GM12875 (cell line): ENCODE data around the gene CAPN2.
"Not testable (repeated sequence)": the region's sequence is repeated elsewhere in the genome, so short reads cannot be mapped to it uniquely, and the experiment has no call there.

Experiments
- H3K4me3 ChIP-seq: one replicate; pipeline ENCODE4 v1.5.1; 2011; ENCODE audit warnings: low read depth, low read length, control low read depth
- CTCF ChIP-seq: IDR thresholded peaks from 2 replicates; pipeline ENCODE4 v1.5.1; 2011; ENCODE audit warnings: low read depth, mild to moderate bottlenecking, control low read depth, inconsistent platforms, low read length, moderate library complexity, borderline replicate concordance; ENCODE audit not compliant: insufficient read depth

CAPN2 gene

GRCh38 chr1:223732993-223733798, 20.9 kb downstream of the CAPN2 start:
- TF ChIP-seq CTCF = no peak
- H3K4me3 ChIP-seq = no peak overlapping the region

DNA sequence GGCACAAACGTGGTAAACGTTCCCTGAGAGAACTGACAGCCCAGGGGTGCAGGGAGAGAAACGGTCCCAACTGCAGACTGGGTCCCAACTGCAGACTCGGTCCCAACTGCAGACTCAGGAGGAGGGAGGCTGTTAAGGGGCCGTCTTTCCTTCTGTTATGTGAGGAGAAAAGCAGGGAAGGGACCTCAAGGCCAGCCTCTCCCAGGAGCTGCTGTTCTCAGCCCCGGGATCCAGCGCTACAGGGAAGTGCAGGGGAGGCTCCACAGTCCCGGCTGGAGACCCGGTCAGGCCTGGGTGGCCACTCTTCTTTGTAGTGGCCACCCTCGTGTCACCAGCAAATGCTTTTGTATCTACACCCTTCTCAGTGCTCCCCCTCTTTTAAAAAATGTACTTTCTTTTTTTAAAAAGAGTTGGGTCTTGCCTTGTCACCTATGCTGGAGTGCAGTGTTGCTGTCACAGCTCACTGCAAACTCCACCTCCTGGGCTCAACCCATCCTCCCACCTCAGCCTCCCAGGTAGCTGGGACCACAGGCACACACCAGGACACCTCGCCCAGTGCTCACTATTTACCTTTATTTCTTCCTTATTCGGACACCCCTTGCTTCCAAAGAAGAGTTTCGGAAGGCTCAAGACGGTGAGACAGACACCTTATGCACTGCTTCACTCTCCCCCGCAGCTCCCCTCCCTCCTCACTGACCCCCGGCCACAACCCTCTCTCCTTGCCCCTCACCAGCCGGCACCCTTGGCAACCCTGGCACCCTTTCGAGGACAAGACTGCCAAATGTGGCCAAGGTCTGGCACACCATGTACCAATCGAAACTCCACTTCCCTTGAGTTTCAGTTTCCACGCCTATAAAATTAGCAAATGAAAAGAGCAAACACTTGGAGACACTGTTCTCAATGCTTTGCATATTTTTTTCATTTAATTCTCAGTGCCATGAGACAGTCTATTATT, 21.8 kb downstream of the CAPN2 start:
- TF ChIP-seq CTCF = no peak
- no peak overlapping the region for H3K4me3 ChIP-seq

DNA sequence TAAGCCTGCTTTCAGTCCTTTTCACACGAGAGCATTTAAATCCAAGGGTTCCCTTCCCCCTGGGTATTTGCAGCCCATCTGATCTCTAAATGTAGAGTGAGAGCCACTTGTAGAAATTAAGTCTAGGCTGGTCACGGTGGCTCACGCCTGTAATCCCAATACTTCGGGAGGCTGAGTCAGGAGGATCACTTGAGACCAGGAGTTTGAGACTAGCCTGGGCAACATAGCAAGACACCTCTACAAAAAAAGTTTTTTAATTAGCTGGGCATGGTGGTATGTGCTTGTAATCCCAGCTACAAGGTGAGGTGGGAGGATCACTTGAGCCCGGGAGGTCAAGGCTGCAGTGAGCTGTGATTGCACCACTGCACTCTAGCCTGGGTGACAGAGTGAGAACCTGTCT, 24.3 kb downstream of the CAPN2 start:
- H3K4me3 ChIP-seq = not testable (repeated sequence)

DNA sequence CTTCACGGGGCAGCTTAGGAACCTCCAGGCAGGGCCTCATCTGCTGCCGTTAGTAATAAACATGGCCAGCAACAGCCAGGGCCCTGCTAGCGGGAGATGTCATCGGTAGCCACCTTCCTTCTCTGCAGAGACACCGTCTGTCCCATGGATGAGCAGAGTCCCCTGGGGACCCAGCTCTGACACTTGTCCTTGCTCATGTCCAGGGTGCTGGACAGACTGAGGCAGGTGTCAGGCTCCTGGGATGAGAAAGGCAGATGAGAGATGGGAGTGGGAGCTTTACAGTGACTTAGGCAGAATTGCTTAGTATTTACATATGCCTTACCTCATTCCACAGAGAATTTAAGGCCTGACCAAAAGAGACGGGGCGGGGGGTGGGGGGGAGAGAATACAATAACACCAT, 25.0 kb downstream of the CAPN2 start:
- H3K4me3 ChIP-seq = no peak overlapping the region
- TF ChIP-seq CTCF = no peak

DNA sequence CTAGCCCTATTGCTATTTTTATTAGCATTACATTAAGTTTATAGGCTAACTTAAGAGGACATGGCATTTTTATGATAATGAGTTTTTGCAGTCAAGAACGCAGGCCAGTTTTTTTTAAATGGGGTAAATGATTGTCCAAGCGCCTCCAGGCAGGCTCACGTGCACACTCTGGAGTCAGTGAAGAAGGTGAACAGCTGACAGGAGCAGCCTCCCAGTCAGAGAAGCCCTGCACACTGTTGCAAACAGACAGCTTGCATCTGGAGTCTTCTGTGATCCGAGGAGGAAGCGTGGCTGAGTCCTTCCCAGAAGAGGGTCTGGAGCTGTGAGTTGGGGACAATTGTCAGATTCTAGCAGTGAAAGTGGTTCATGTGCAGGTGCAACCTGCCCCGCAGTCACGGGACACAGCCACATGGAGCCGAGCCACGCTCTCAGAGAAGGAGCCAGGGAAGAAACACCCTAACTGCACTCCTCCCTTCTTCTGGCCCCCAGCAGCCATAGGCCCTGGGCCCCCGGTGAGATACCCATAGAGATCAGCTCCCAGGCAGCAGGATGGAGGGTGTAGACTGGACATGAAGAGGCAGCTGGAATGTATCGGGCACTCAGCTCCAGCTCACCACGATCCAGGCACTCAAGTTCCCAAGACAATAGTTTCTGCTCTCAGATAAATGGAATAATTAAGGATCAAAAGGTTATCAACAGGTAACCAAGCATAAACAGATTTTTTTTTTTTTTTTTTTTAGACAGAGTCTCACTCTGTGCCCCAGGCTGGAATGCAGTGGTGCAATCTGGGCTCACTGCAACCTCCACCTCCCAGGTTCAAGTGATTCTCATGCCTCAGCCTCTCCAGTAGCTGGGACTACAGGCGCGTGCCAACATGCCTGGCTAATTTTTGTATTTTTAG, 26.4 kb downstream of the CAPN2 start:
- no peak overlapping the region for H3K4me3 ChIP-seq

GRCh38 chr1:223739366-223740037, 27.2 kb downstream of the CAPN2 start:
- TF ChIP-seq CTCF = no peak
- no peak overlapping the region for H3K4me3 ChIP-seq

More for the DNA sequence above, 26.4 kb downstream of the CAPN2 start:
- no peak for TF ChIP-seq CTCF

GRCh38 chr1:223740038-223740736, 27.8 kb downstream of the CAPN2 start:
- H3K4me3 ChIP-seq = not testable (repeated sequence)
